ENCODE results near the gene BCAM.
"Not testable (repeated sequence)": the region's sequence is repeated elsewhere in the genome, so short reads cannot be mapped to it uniquely, and the experiment has no call there.

BCAM gene

GRCh38 chr19:44808463-44809371 lies at the start of gene BCAM:
Gene BCAM (plus strand): TSS chr19:44809103. CDS start chr19:44809125, 22 bp downstream.
- no peak for TF ChIP-seq CTCF (IDR thresholded peaks at IDR 0.05; ENCODE audit: low read depth, low read length, missing control alignments)
- no peak within 1 kb of the TSS for H3K4me3 ChIP-seq (ENCODE audit: low read depth, low read length)
- DNase-seq (ENCODE audit: low read depth), result no peak

- no peak for DNase-seq (ENCODE audit: low read depth)
- no peak overlapping the region for H3K4me3 ChIP-seq (ENCODE audit: low read depth, low read length)
- TF ChIP-seq CTCF (IDR thresholded peaks at IDR 0.05; ENCODE audit: low read depth, low read length, missing control alignments), result no peak
Observed at GRCh38 chr19:44762038-44762437, 46.9 kb upstream of the BCAM start.

- TF ChIP-seq CTCF (IDR thresholded peaks at IDR 0.05; ENCODE audit: low read depth, low read length, missing control alignments), result no peak
- no peak for DNase-seq (ENCODE audit: low read depth)
- no peak overlapping the region for H3K4me3 ChIP-seq (ENCODE audit: low read depth, low read length)
Observed at GRCh38 chr19:44765033-44765948, 43.6 kb upstream of the BCAM start.

- no peak overlapping the region for H3K4me3 ChIP-seq (ENCODE audit: low read depth, low read length)
- DNase-seq (ENCODE audit: low read depth), result no peak
- no peak for TF ChIP-seq CTCF (IDR thresholded peaks at IDR 0.05; ENCODE audit: low read depth, low read length, missing control alignments)
Observed at GRCh38 chr19:44765949-44766335, 43.0 kb upstream of the BCAM start.

- no peak for TF ChIP-seq CTCF (IDR thresholded peaks at IDR 0.05; ENCODE audit: low read depth, low read length, missing control alignments)
- DNase-seq (ENCODE audit: low read depth), result no peak
- H3K4me3 ChIP-seq (ENCODE audit: low read depth, low read length), result no peak overlapping the region
Observed at GRCh38 chr19:44767295-44768180, 41.4 kb upstream of the BCAM start.

GRCh38 chr19:44770550-44771257 lies 38.2 kb upstream of the BCAM start:
- peak; percentile 94 for DNase-seq (ENCODE audit: low read depth)
- TF ChIP-seq CTCF (IDR thresholded peaks at IDR 0.05; ENCODE audit: low read depth, low read length, missing control alignments), result peak; percentile 71
- H3K4me3 ChIP-seq (ENCODE audit: low read depth, low read length), result peak overlapping the region; percentile 15; the same call in 1 of the 2 replicates

- H3K4me3 ChIP-seq (ENCODE audit: low read depth, low read length); DNase-seq (ENCODE audit: low read depth): not testable (repeated sequence)
Observed at GRCh38 chr19:44772144-44772543, 36.8 kb upstream of the BCAM start.
